ENCODE data around the gene DIP2A. TPM values are rescaled to one million over a fixed set of nuclear protein-coding genes. Genes with fewer than 3 reads are reported as not detected.
"Not testable (repeated sequence)": the region's sequence is repeated elsewhere in the genome, so short reads cannot be mapped to it uniquely, and the experiment has no call there.

The DIP2A gene
- total RNA-seq, 2 donors from 2014 or later = 39.4 to 71.6 TPM

- Mint-ChIP-seq H3K36me3 (peaks cover 7% of the 10 kb centered on the region), H3K27me3 (no peaks in the 10 kb centered on the region), H3K27ac (peak overlapping the region; percentile 66 to 68), H3K9me3 (no peaks in the 10 kb centered on the region), H3K4me3 (no peak overlapping the region), H3K4me1 (ENCODE audit: low read depth in 2 of 2) (peaks cover 18 to 19% of the 10 kb centered on the region in 2 donors)
- DNase-seq (ENCODE audit: low spot score) (no peak), ATAC-seq (no peak)
Observed at GRCh38 chr21:46516068-46516467, 57.4 kb downstream of the DIP2A start.

DNA sequence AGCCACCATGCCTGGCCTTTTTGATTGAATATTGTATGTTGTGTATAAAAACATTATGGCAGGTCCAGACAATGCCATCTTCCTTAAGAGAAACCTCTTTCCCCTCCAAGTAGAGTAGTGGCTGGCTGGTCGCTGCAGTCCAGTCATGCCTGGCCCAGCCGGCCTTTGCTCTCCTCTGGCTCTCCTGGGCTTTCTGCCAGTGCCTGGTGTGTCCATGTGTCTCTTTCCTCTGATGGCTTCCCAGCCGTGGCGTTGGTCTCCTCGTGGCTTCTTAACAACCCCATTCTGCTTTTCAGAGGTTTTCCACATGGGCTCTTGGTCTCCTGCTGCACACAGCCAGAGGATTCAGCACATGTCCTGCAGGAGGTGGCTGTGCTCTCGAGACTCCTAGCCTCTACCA lies 58.7 kb downstream of the DIP2A start:
- H3K36me3 Mint-ChIP-seq = peaks cover 7% of the 10 kb centered on the region
- ATAC-seq (no peak), DNase-seq (ENCODE audit: low spot score) (no peak)
- H3K4me1 Mint-ChIP-seq (ENCODE audit: low read depth in 2 of 2) = peaks cover 18 to 19% of the 10 kb centered on the region in 2 donors
- H3K9me3 Mint-ChIP-seq = no peaks in the 10 kb centered on the region
- H3K27ac Mint-ChIP-seq = peak overlapping the region; percentile 35 to 60
- H3K27me3 Mint-ChIP-seq = no peaks in the 10 kb centered on the region
- H3K4me3 Mint-ChIP-seq = no peak overlapping the region

DNA sequence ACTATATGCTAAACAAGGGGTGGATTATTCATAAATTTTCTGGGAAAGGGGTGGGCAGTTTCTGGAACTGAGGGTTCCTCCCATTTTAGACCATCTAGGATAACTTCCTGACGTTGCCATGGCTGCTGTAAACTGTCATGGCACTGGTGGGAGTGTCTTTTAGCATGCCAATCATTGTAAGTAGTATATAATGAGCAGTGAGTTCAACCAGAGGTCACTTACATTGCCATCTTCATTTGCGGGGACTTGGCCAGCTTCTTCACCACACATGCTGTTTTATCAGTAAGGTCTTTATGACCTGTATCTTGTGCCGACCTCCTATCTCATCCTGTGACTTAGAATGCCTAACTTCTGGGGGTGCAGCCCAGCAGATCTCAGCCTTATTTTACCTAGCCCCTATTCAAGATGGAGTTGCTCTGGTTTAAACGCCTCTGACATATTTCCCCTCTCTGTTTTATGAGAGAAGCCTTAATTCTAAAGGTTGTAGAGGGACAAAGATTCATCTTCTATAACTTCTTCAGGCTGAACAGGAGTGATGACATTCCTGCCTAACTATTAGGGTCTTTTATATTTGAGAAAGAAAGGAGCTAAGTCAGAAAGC lies 60.4 kb downstream of the DIP2A start:
- no peaks in the 10 kb centered on the region for H3K9me3 Mint-ChIP-seq
- H3K4me3 Mint-ChIP-seq = no peak overlapping the region
- H3K27me3 Mint-ChIP-seq = no peaks in the 10 kb centered on the region
- peaks cover 18 to 19% of the 10 kb centered on the region in 2 donors for H3K4me1 Mint-ChIP-seq (ENCODE audit: low read depth in 2 of 2)
- DNase-seq (ENCODE audit: low spot score) (no peak), ATAC-seq (no peak)
- no peaks in the 10 kb centered on the region for H3K36me3 Mint-ChIP-seq
- H3K27ac Mint-ChIP-seq = peak overlapping the region in 1 of 2 donors; percentile 50

DNA sequence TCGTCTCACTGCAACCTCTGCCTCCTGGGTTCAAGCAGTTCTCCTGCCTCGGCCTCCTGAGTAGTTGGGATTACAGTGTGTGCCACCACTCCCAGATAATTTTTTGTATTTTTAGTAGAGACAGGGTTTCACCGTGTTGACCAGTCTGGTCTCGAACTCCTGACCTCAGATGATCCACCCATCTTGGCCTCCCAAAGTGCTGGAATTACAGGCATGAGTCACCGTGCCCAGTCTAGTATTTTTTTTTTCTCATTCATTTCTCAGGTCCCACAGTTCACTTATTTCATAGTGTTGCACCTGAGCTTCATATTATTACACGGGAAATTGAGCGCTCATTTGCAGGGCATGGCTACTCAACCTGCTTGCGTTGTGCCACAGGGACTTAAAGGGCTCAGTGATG lies 68.7 kb downstream of the DIP2A start:
- H3K36me3 Mint-ChIP-seq; H3K4me3 Mint-ChIP-seq; H3K27ac Mint-ChIP-seq; H3K9me3 Mint-ChIP-seq; H3K27me3 Mint-ChIP-seq; ATAC-seq; DNase-seq (ENCODE audit: low spot score): not testable (repeated sequence)
- H3K4me1 Mint-ChIP-seq (ENCODE audit: low read depth in 2 of 2) = peaks cover 13 to 14% of the 10 kb centered on the region in 2 donors

- Mint-ChIP-seq H3K9me3 (no peaks in the 10 kb centered on the region), H3K27ac (no peak overlapping the region), H3K27me3 (no peaks in the 10 kb centered on the region), H3K4me3 (no peak overlapping the region), H3K36me3 (peaks cover 7% of the 10 kb centered on the region), H3K4me1 (ENCODE audit: low read depth in 2 of 2) (peaks cover 13 to 14% of the 10 kb centered on the region in 2 donors)
- no peak for DNase-seq (ENCODE audit: low spot score)
- no peak for ATAC-seq
Observed at GRCh38 chr21:46527801-46528200, 69.1 kb downstream of the DIP2A start.

DNA sequence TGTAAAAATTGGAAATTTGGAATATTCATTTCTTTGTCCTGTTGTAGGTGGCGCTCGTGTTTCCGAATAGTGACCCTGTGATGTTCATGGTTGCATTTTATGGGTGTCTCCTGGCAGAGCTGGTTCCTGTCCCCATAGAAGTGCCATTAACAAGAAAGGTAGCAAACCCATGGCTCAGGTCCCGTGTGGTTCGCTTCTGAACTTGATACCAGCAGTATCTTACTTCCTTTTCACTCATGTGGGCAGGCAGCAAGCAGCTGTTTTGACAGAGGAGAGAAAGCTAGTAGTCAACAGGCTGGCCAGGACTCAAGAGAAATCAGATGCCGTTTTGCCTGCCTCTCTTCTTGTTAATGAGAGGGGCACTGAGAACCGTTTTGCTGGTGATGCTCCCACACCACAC lies 73.4 kb downstream of the DIP2A start:
- Mint-ChIP-seq H3K4me1 (ENCODE audit: low read depth in 2 of 2) (peaks cover 5 to 14% of the 10 kb centered on the region in 2 donors), H3K27me3 (no peaks in the 10 kb centered on the region), H3K9me3 (no peaks in the 10 kb centered on the region), H3K27ac (no peak overlapping the region), H3K4me3 (no peak overlapping the region), H3K36me3 (peaks cover 10% of the 10 kb centered on the region)
- ATAC-seq (no peak), DNase-seq (ENCODE audit: low spot score) (no peak)

DNA sequence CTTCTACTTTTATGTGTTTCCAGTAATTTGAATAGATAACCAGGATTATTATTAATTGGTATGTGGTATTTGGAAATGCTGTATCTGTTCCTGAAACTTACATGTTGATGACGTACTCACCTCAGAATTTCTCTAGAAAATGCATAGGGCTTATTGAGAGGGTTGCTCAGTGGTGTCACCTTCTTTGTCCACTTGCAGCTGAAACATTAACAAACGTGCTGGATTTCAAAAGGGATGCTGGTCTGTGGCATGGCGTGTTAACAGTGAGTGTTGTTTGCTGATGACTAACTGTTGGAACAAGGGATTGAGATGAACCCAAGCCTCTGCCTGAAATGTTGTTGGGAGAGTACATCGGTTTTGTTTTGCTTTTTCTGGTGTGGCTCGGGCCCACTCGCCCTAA lies 78.3 kb downstream of the DIP2A start:
- Mint-ChIP-seq H3K4me1 (ENCODE audit: low read depth in 2 of 2) (peaks cover 5 to 6% of the 10 kb centered on the region in 2 donors), H3K36me3 (peaks cover 6% of the 10 kb centered on the region), H3K9me3 (no peaks in the 10 kb centered on the region), H3K27me3 (no peaks in the 10 kb centered on the region), H3K4me3 (no peak overlapping the region), H3K27ac (no peak overlapping the region)
- no peak for ATAC-seq
- no peak for DNase-seq (ENCODE audit: low spot score)

- Mint-ChIP-seq H3K36me3 (peaks cover 6% of the 10 kb centered on the region), H3K27me3 (no peaks in the 10 kb centered on the region), H3K4me3 (no peak overlapping the region), H3K9me3 (no peaks in the 10 kb centered on the region), H3K4me1 (ENCODE audit: low read depth in 2 of 2) (peaks cover 5 to 6% of the 10 kb centered on the region in 2 donors), H3K27ac (no peak overlapping the region)
- DNase-seq (ENCODE audit: low spot score) = no peak
- no peak for ATAC-seq
Observed at GRCh38 chr21:46538262-46538661, 79.6 kb downstream of the DIP2A start.

DNA sequence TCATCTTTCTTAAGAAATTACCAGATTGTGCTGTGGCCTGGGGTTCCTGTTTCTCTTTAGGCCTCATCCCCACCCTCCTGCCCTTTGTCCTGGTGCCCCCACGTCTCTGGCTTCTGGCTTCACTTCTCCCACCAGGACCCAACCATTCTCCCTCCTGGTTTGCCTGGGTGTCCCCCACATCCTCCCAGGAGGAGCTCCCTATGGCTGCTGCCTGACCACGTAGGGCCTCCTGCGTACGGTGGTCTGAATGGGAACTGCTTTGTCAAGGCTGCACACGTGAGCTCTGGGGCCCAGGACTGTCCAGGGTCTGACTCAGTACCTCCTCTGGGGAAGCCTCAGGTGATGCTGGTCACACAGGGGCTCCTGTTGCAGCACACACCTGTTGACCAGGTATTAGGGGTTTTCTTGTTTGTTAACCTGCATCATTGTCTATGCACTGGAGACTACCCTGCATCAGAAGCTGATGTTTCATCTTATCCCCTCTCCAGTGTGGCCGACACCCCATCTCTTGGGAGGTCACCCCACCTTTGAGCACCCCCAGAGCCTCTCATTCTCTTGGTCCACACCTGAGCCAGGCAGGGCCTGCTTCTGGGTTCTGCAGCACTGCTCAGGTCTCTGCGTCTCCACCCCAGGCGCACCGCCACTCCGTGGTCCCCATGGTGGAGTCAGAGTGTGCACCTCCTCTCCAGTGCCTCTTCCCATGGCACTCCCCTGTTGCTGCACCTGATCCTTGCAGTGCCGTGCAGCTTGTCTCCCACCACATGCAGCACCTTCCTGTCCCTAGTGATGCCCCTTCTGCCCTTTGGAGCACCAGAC lies 80.4 kb downstream of the DIP2A start:
- H3K4me1 Mint-ChIP-seq (ENCODE audit: low read depth in 2 of 2) = peaks cover 8 to 9% of the 10 kb centered on the region in 2 donors
- H3K27ac Mint-ChIP-seq = no peak overlapping the region
- H3K36me3 Mint-ChIP-seq = peaks cover 12% of the 10 kb centered on the region
- no peaks in the 10 kb centered on the region for H3K27me3 Mint-ChIP-seq
- no peak for DNase-seq (ENCODE audit: low spot score)
- ATAC-seq = no peak
- H3K4me3 Mint-ChIP-seq = no peak overlapping the region
- H3K9me3 Mint-ChIP-seq = no peaks in the 10 kb centered on the region

DNA sequence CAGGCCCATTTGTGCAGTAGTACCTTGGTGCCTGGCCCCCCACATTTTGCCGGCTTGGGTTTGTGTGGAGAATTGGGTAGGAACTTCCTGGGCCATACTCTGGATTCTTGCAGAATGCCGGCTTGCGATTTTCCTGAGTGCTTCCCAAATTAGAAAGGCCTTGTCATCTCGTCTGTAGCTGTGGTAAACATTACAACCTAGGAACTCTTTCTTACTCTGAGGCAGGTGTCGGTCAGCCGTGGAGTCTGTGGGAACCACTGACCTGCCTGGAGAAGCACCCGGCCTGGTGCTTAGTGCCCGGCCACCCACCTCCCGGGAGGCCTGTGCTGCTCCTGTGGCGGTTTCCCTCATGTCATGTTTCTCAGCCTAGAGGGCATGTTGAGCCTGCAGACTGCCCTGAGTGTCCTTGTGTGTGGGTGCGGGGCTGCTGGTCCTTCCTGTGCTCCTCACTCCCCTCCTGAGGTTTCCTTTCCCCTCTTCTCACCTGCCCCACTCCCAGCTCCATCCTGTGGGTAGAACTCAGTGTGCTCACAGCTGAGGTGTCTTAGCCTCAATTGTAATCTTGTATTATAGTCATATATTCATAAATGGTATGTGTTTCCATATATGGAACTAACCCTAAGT lies 81.5 kb downstream of the DIP2A start:
- peaks cover 12% of the 10 kb centered on the region for H3K36me3 Mint-ChIP-seq
- peaks cover 8 to 10% of the 10 kb centered on the region in 2 donors for H3K4me1 Mint-ChIP-seq (ENCODE audit: low read depth in 2 of 2)
- no peaks in the 10 kb centered on the region for H3K9me3 Mint-ChIP-seq
- no peak overlapping the region for H3K4me3 Mint-ChIP-seq
- H3K27me3 Mint-ChIP-seq = no peaks in the 10 kb centered on the region
- DNase-seq (ENCODE audit: low spot score) (no peak), ATAC-seq (no peak)
- H3K27ac Mint-ChIP-seq = peak overlapping the region in 1 of 2 donors; percentile 2

DNA sequence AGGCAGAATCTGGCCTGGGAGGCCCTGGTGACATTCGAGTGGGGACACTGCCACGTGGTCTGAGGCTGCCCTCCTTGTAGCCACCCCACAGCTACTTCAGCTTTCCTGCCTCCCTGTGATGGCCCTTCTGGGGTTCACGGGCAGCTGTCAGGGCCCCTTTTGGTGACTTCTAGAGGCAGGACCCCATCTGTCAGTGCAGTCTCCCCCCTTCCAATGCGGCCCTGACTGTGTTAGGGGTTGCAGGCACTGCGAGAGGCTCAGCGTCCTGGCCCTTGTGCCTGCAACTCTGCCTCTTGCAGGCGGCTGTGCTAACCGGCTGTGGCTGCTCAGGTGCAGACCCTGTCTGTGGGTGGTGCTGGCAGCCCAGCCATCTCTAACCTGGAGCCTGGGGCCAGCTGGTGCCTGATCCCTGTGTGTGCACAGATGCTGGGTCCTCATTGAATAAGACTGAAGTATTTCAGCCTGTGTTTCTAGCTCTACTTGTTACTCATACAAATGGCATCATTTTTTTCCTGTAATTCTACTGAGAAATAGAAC lies 84.0 kb downstream of the DIP2A start:
- H3K36me3 Mint-ChIP-seq = peaks cover 6% of the 10 kb centered on the region
- H3K4me1 Mint-ChIP-seq (ENCODE audit: low read depth in 2 of 2) = peaks cover 5 to 10% of the 10 kb centered on the region in 2 donors
- H3K27me3 Mint-ChIP-seq = no peaks in the 10 kb centered on the region
- no peak for ATAC-seq
- no peak overlapping the region for H3K4me3 Mint-ChIP-seq
- DNase-seq (ENCODE audit: low spot score) = no peak
- H3K27ac Mint-ChIP-seq = no peak overlapping the region
- H3K9me3 Mint-ChIP-seq = no peaks in the 10 kb centered on the region

DNA sequence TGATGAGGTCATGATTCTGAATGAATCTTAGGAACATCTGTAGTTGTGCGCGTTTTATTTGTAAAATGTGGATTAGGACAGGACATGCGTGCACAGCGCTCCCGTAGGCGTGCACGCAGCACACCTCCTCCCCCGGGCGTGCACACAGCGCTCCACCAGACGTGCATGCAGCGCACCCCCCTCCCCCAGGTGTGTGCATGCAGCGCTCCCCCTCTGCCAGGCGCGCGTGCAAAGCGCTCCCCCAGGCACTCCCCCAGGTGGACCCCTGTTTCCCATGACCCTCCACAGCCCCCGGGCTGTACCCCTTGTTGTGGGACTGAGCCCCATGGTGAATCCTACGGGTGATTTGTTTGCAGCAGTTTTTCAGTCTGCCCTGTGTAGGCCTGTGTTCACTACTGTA lies 84.6 kb downstream of the DIP2A start:
- Mint-ChIP-seq H3K36me3 (peaks cover 9% of the 10 kb centered on the region), H3K4me1 (ENCODE audit: low read depth in 2 of 2) (peaks cover 6 to 10% of the 10 kb centered on the region in 2 donors)

DNA sequence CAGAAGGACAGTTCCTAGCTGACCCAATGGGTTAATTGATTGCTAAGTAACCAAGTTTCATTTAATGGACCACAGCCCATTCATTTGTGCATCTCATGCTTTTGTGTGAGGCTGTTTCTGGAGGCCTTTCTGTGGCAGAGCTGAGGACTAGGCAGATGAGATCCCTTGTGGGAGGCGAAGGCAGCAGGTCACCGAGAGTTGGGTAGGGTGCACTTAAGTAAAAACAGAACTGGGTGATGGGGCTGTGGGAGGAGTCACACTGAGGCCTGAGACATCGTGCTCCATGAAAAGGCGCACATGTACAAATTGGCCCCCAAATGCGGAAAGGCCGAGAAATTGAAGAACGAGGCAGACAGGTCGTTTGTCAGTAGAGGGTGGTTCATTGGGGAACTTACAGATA lies 85.3 kb downstream of the DIP2A start:
- Mint-ChIP-seq H3K4me3 (no peak overlapping the region), H3K27ac (peak overlapping the region in 1 of 2 donors; percentile 24), H3K9me3 (no peaks in the 10 kb centered on the region), H3K36me3 (peaks cover 13% of the 10 kb centered on the region), H3K27me3 (no peaks in the 10 kb centered on the region), H3K4me1 (ENCODE audit: low read depth in 2 of 2) (peaks cover 9 to 10% of the 10 kb centered on the region in 2 donors)
- no peak for DNase-seq (ENCODE audit: low spot score)
- no peak for ATAC-seq

More for the DNA sequence above, 84.6 kb downstream of the DIP2A start:
- no peaks in the 10 kb centered on the region for H3K9me3 Mint-ChIP-seq
- ATAC-seq (no peak), DNase-seq (ENCODE audit: low spot score) (no peak)
- no peak overlapping the region for H3K27ac Mint-ChIP-seq
- no peaks in the 10 kb centered on the region for H3K27me3 Mint-ChIP-seq
- H3K4me3 Mint-ChIP-seq = no peak overlapping the region

DNA sequence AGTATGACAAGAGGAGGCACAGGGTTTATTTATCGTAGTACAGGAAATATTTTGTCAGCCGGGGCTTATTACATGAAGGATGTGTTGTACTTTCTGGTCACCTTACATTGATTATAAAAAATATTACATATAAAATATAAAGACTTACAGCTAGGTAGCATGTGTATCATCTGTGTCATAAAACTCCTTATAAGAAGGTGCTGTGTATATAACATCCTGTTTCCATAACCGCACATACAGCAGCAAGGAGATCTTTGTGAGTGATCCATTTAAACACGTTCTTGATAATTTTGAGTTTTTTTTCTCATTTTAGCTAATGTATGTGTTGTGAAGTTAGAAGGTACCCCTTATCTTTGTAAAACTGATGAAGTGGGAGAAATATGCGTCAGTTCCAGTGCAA lies 86.1 kb downstream of the DIP2A start:
- no peak for DNase-seq (ENCODE audit: low spot score)
- no peaks in the 10 kb centered on the region for H3K27me3 Mint-ChIP-seq
- H3K4me1 Mint-ChIP-seq (ENCODE audit: low read depth in 2 of 2) = peaks cover 7 to 10% of the 10 kb centered on the region in 2 donors
- no peaks in the 10 kb centered on the region for H3K9me3 Mint-ChIP-seq
- peaks cover 13% of the 10 kb centered on the region for H3K36me3 Mint-ChIP-seq
- ATAC-seq = no peak
- H3K27ac Mint-ChIP-seq = no peak overlapping the region
- H3K4me3 Mint-ChIP-seq = no peak overlapping the region

Measured in natural killer cell treated with Interleukin-12 subunit alpha and Interleukin-12 subunit beta and Interleukin-15 and Interleukin-18, amount 100 ng/mL, for 72 hours (primary cell).